ENCODE measurements around the gene ARID1B.

Gene ARID1B

DNA sequence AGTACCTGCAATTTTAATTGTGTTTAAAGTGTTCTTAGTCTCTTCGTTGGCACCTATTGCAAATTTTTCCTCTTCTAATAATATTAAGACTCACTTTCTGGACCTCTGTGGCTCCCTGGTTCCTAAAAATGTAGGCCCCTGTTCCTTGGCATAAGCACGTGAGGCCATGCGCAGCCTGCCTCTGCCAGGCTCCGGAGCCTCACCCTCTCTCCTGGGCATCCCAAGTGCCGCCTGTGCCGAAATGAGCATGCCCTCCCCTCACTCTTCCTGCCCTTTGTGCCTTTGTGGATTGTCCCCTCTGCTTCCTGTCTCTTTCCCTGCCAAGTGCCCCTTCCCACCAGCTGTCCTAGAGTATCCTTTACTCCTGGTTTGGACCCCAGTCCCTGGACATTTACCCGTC is 300.1 kb downstream of the ARID1B start:
- H3K4me1 ChIP-seq (ENCODE audit: control insufficient read depth in 1 of 2, insufficient read depth in 1 of 2, low read depth in 1 of 2, low read length in 1 of 2): peaks cover 29 to 32% of the 10 kb centered on the region in 2 experiments
- TF ChIP-seq, protein P1, sequence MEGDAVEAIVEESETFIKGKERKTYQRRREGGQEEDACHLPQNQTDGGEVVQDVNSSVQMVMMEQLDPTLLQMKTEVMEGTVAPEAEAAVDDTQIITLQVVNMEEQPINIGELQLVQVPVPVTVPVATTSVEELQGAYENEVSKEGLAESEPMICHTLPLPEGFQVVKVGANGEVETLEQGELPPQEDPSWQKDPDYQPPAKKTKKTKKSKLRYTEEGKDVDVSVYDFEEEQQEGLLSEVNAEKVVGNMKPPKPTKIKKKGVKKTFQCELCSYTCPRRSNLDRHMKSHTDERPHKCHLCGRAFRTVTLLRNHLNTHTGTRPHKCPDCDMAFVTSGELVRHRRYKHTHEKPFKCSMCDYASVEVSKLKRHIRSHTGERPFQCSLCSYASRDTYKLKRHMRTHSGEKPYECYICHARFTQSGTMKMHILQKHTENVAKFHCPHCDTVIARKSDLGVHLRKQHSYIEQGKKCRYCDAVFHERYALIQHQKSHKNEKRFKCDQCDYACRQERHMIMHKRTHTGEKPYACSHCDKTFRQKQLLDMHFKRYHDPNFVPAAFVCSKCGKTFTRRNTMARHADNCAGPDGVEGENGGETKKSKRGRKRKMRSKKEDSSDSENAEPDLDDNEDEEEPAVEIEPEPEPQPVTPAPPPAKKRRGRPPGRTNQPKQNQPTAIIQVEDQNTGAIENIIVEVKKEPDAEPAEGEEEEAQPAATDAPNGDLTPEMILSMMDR (IDR thresholded peaks at IDR 0.05): no peak
- H3K27ac ChIP-seq: no peak overlapping the region

DNA sequence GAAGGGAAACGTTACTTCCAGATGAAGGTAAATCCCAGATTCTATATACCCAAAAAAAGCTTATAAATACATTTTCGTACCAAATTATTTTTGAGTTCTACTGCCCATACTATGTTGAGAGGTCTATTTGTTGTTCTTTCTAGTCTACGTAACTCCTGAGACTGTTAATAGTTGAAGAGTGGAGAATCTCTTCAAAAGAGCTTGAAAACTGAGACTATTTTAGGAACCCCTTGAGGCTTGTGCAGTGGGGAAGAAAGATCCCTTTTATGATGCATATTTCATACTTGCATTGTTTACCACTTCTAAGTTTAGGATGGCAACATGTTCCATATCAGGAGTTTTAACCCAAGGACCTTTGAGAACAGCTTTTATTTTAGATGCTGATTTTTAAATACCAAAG is 301.1 kb downstream of the ARID1B start:
- Histone ChIP-seq H3K9me3 (no peaks in the 10 kb centered on the region), H3K4me1 (ENCODE audit: control insufficient read depth in 1 of 2, insufficient read depth in 1 of 2, low read depth in 1 of 2, low read length in 1 of 2) (peaks cover 28 to 31% of the 10 kb centered on the region in 2 experiments), H3K36me3 (no peaks in the 10 kb centered on the region), H3K27me3 (no peaks in the 10 kb centered on the region), H3K4me3 (ENCODE audit: low read depth in 1 of 2, low read length in 1 of 2) (no peak overlapping the region), H3K27ac (no peak overlapping the region)
- TF ChIP-seq, protein P1 (IDR thresholded peaks at IDR 0.05): no peak

More for the DNA sequence above, 300.1 kb downstream of the ARID1B start:
- no peak overlapping the region for H3K4me3 ChIP-seq (ENCODE audit: low read depth in 1 of 2, low read length in 1 of 2)
- H3K9me3 ChIP-seq: no peaks in the 10 kb centered on the region
- H3K27me3 ChIP-seq: no peaks in the 10 kb centered on the region
- no peaks in the 10 kb centered on the region for H3K36me3 ChIP-seq

DNA sequence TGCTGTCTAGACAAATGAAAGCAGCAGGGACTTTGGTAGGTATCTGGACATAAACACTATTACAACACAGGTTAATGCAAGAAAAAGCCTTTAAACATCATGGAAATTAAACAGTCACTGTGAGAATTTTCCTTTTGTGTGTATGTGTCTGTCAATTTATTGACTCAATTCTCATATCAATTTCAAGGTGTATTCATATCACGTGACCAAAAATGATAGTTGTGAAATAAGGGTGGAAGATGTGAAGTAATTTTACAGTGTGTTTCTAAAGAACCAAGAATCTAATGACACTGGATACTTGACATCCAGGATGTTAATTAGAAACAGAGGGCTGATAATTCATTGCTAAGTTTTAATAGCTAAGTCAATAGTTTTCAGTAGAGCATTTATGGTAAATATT is 302.1 kb downstream of the ARID1B start:
- peak overlapping the region; percentile 30 for H3K27ac ChIP-seq
- H3K4me1 ChIP-seq (ENCODE audit: control insufficient read depth in 1 of 2, insufficient read depth in 1 of 2, low read depth in 1 of 2, low read length in 1 of 2): peaks cover 21 to 22% of the 10 kb centered on the region in 2 experiments
- H3K9me3 ChIP-seq: no peaks in the 10 kb centered on the region
- no peaks in the 10 kb centered on the region for H3K27me3 ChIP-seq
- no peaks in the 10 kb centered on the region for H3K36me3 ChIP-seq
- no peak overlapping the region for H3K4me3 ChIP-seq (ENCODE audit: low read depth in 1 of 2, low read length in 1 of 2)
- TF ChIP-seq, protein P1 (IDR thresholded peaks at IDR 0.05): no peak

DNA sequence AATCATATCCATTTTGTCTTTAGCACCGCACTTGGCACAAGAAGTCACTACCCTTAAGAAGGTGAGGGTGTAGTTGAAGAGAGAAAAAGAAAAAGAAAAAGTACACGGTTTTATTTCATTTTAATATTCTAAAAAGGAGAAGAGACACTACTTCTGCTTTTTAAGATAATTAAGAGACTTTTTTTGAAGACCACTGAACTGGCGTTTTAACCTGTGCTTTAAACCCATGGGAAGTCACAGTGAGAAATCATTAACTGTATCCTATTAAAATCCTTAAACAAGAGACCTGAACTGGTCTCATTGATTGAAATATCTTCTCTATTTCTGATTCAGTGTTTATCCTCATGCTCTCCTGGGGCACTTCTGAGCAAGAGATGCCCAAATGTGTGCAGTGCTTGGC is 302.6 kb downstream of the ARID1B start:
- no peaks in the 10 kb centered on the region for H3K9me3 ChIP-seq
- no peak overlapping the region for H3K4me3 ChIP-seq (ENCODE audit: low read depth in 1 of 2, low read length in 1 of 2)
- H3K27ac ChIP-seq: peak overlapping the region; percentile 30
- no peaks in the 10 kb centered on the region for H3K27me3 ChIP-seq
- TF ChIP-seq, protein P1 (IDR thresholded peaks at IDR 0.05): no peak
- H3K36me3 ChIP-seq: peaks cover 4% of the 10 kb centered on the region
- H3K4me1 ChIP-seq (ENCODE audit: control insufficient read depth in 1 of 2, insufficient read depth in 1 of 2, low read depth in 1 of 2, low read length in 1 of 2): peaks cover 17 to 20% of the 10 kb centered on the region in 2 experiments

DNA sequence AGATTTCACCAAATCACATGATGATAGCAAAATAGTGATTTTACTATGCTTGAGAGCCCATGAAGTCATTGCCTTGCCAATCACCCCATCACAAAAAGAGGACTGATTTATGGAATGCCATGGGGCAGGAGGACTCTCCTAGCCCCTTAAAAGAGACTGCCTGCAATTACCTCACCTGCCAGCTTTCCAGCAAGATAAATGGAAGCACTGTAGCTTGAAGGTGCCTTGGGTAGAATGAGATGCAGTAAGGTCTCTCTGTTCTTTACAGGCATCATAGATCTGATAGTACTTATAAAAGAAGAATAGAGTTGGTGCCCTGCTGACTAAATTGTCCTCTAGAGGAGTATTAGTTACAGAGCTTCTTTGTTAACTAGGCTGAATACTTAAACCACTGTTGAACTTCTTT is 303.8 kb downstream of the ARID1B start:
- no peaks in the 10 kb centered on the region for H3K27me3 ChIP-seq
- H3K4me3 ChIP-seq (ENCODE audit: low read depth in 1 of 2, low read length in 1 of 2): no peak overlapping the region
- peaks cover 17 to 20% of the 10 kb centered on the region in 2 experiments for H3K4me1 ChIP-seq (ENCODE audit: control insufficient read depth in 1 of 2, insufficient read depth in 1 of 2, low read depth in 1 of 2, low read length in 1 of 2)
- TF ChIP-seq, protein P1 (IDR thresholded peaks at IDR 0.05): no peak
- no peaks in the 10 kb centered on the region for H3K9me3 ChIP-seq
- H3K36me3 ChIP-seq: peaks cover 8% of the 10 kb centered on the region
- H3K27ac ChIP-seq: no peak overlapping the region

DNA sequence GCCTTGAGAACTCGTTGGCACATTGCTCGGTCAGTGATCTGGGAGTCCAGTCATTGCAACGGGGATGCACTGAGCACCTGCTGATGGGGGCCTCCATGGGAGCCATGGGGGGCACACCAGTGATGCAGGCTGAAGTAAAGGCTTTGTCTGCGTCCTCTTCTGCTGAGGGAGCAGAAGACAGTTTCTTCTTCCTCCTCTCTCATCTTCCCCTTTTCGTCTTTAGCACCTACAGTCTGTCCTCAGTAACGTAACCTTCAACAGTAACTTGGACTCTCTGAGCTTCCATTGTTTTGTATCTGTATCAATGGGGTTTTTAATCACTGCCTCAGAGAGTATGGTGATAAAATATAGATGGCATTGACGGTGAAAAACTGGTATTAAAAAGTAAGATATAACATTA is 306.2 kb downstream of the ARID1B start:
- H3K4me1 ChIP-seq (ENCODE audit: control insufficient read depth in 1 of 2, insufficient read depth in 1 of 2, low read depth in 1 of 2, low read length in 1 of 2): peaks cover 17 to 20% of the 10 kb centered on the region in 2 experiments
- peaks cover 13% of the 10 kb centered on the region for H3K36me3 ChIP-seq
- H3K4me3 ChIP-seq (ENCODE audit: low read depth in 1 of 2, low read length in 1 of 2): no peak overlapping the region
- H3K27me3 ChIP-seq: no peaks in the 10 kb centered on the region
- TF ChIP-seq, protein P1 (IDR thresholded peaks at IDR 0.05): no peak
- H3K27ac ChIP-seq: no peak overlapping the region
- no peaks in the 10 kb centered on the region for H3K9me3 ChIP-seq

All from neutrophil (primary cell).